Mesenchymal stem cell (in vitro differentiated cells and primary cell): ENCODE measurements around the gene OLR1. TPM values are rescaled to one million over a fixed set of nuclear protein-coding genes. Genes with fewer than 3 reads are reported as not detected.
"Not testable (repeated sequence)": the region's sequence is repeated elsewhere in the genome, so short reads cannot be mapped to it uniquely, and the experiment has no call there.

Experiments used
- DNase-seq: peaks from one replicate; pipeline ENCODE4 v3.0.0-alpha.2; 2013
- H2AFZ ChIP-seq: one replicate; pipeline ENCODE4 v1.6.1; 2013; ENCODE audit warnings: low read depth, mild to moderate bottlenecking, control low read depth, inconsistent platforms, low read length, moderate library complexity
- H2AK5ac ChIP-seq: 2 replicates; pipeline ENCODE4 v1.6.1; 2013; ENCODE audit warnings: low read length, moderate library complexity, mild to moderate bottlenecking, inconsistent platforms; ENCODE audit not compliant: severe bottlenecking
- H2BK120ac ChIP-seq: one replicate; pipeline ENCODE4 v1.6.1; 2013; ENCODE audit warnings: low read depth, mild to moderate bottlenecking, inconsistent platforms, low read length, moderate library complexity
- H2BK12ac ChIP-seq, 2 experiments: one replicate each; pipeline ENCODE4 v1.6.1; 2013; ENCODE audit warnings: inconsistent platforms in 2 of 2, low read length in 2 of 2, mild to moderate bottlenecking in 2 of 2, moderate library complexity in 2 of 2, control low read depth in 1 of 2
- H2BK15ac ChIP-seq: one replicate; pipeline ENCODE4 v1.6.1; 2013; ENCODE audit warnings: mild to moderate bottlenecking, low read depth, inconsistent platforms; ENCODE audit not compliant: poor library complexity, severe bottlenecking
- H2BK5ac ChIP-seq: 2 replicates; pipeline ENCODE4 v1.6.1; 2013; ENCODE audit warnings: low read depth, mild to moderate bottlenecking, low read length, control low read depth, inconsistent platforms; ENCODE audit not compliant: poor library complexity, severe bottlenecking
- H3K14ac ChIP-seq, 2 experiments: one replicate each; pipeline ENCODE4 v1.6.1; 2013; ENCODE audit warnings: inconsistent platforms in 2 of 2, low read length in 2 of 2, control low read depth in 1 of 2, mild to moderate bottlenecking in 1 of 2, moderate library complexity in 1 of 2
- H3K18ac ChIP-seq, 2 experiments: one replicate each; pipeline ENCODE4 v1.6.1; 2013; ENCODE audit warnings: inconsistent platforms in 2 of 2, low read length in 2 of 2, control low read depth in 1 of 2, low read depth in 1 of 2, mild to moderate bottlenecking in 1 of 2
- H3K23ac ChIP-seq, 2 experiments: one replicate each; pipeline ENCODE4 v1.6.1; 2013; ENCODE audit warnings: inconsistent platforms in 2 of 2, low read length in 2 of 2, mild to moderate bottlenecking in 2 of 2, moderate library complexity in 2 of 2, control low read depth in 1 of 2
- H3K27ac ChIP-seq: 2 replicates; pipeline ENCODE4 v1.5.1; 2013; ENCODE audit warnings: mild to moderate bottlenecking, moderate library complexity, low read length, control low read depth, inconsistent platforms; ENCODE audit not compliant: poor library complexity, severe bottlenecking
- H3K27me3 ChIP-seq, 2 experiments: 2 replicates each; pipeline versions ENCODE4 v1.6.1 to v1.7.0; 2013; ENCODE audit warnings: low read length in 2 of 2, mild to moderate bottlenecking in 2 of 2, moderate library complexity in 2 of 2, control low read depth in 1 of 2, inconsistent platforms in 1 of 2; ENCODE audit not compliant: control insufficient read depth in 1 of 2, insufficient read depth in 1 of 2
- H3K36me3 ChIP-seq, 2 experiments: 2 replicates each; pipeline versions ENCODE4 v1.6.1 to v1.7.0; 2013; ENCODE audit warnings: low read length in 2 of 2, control low read depth in 1 of 2, inconsistent platforms in 1 of 2, low read depth in 1 of 2, mild to moderate bottlenecking in 1 of 2; ENCODE audit not compliant: insufficient read depth in 2 of 2, control insufficient read depth in 1 of 2
- H3K4ac ChIP-seq, 2 experiments: one replicate each; pipeline ENCODE4 v1.6.1; 2013; ENCODE audit warnings: inconsistent platforms in 2 of 2, low read length in 2 of 2, mild to moderate bottlenecking in 2 of 2, moderate library complexity in 2 of 2, control low read depth in 1 of 2, low read depth in 1 of 2
- H3K4me1 ChIP-seq: 2 replicates; pipeline ENCODE4 v1.6.1; 2013; ENCODE audit warnings: low read depth, low read length, control low read depth; ENCODE audit not compliant: control insufficient read depth, insufficient read depth
- H3K4me2 ChIP-seq: 2 replicates; pipeline ENCODE4 v1.6.1; 2013; ENCODE audit warnings: low read length, mild to moderate bottlenecking, inconsistent platforms; ENCODE audit not compliant: poor library complexity, severe bottlenecking
- H3K4me3 ChIP-seq, 2 experiments: 2 replicates each; pipeline versions ENCODE4 v1.5.1 to v1.7.0; 2013; ENCODE audit warnings: low read length in 2 of 2, mild to moderate bottlenecking in 2 of 2, control low read depth in 1 of 2, low read depth in 1 of 2; ENCODE audit not compliant: insufficient read depth in 1 of 2
- H3K79me1 ChIP-seq: replicated peaks from 2 replicates; pipeline ENCODE4 v1.6.1; 2013; ENCODE audit warnings: mild to moderate bottlenecking, control low read depth, low read length, inconsistent platforms; ENCODE audit not compliant: poor library complexity, severe bottlenecking
- H3K9ac ChIP-seq: 2 replicates; pipeline ENCODE4 v1.7.0; 2013; ENCODE audit warnings: mild to moderate bottlenecking, low read length, moderate library complexity
- H3K9me3 ChIP-seq: 2 replicates; pipeline ENCODE4 v1.7.0; 2013; ENCODE audit warnings: mild to moderate bottlenecking, low read length; ENCODE audit not compliant: control insufficient read depth
- H4K8ac ChIP-seq: one replicate; pipeline ENCODE4 v1.6.1; 2013; ENCODE audit warnings: inconsistent platforms, mild to moderate bottlenecking, low read length, moderate library complexity
- H4K91ac ChIP-seq: one replicate; pipeline ENCODE4 v1.6.1; 2013; ENCODE audit warnings: mild to moderate bottlenecking, low read length, inconsistent platforms
- WGBS: methylation state at CpG from one replicate; pipeline ENCODE4 v1.1.7; 2013; ENCODE audit warnings: mixed read lengths; 5-methylcytosine and 5-hydroxymethylcytosine counted together
- polyA plus RNA-seq, 2 experiments: library from polyadenylated mRNA; stranded (reverse); fragments of 200-250 nt; gene quantifications; one replicate each; pipeline ENCODE4 v1.2.3, GENCODE V29; 2013

OLR1 gene
- polyA plus RNA-seq (2013, experiment 1 of 2) = 39.3 TPM
- 41.5 TPM for polyA plus RNA-seq (2013, experiment 2 of 2)

GRCh38 chr12:10171973-10172728, at the start of gene OLR1:
Gene OLR1, minus strand, starts transcription at chr12:10172132. Its CDS starts 55 bp downstream, at chr12:10172077.
- no peak within 1 kb of the TSS for H2AK5ac ChIP-seq
- no peak within 1 kb of the TSS for H3K4me3 ChIP-seq
- H3K27ac ChIP-seq = no peak within 1 kb of the TSS
- H3K9me3 ChIP-seq = no peaks in the 10 kb centered on the region
- no peak within 1 kb of the TSS for H3K9ac ChIP-seq
- H3K18ac ChIP-seq = no peak within 1 kb of the TSS
- H3K36me3 ChIP-seq = no peaks in the 10 kb centered on the region
- no peak within 1 kb of the TSS for H2BK5ac ChIP-seq
- H3K4me1 ChIP-seq = peaks cover 5% of the 10 kb centered on the region
- H3K23ac ChIP-seq = no peak within 1 kb of the TSS
- H2BK120ac ChIP-seq = no peak within 1 kb of the TSS
- no peak within 1 kb of the TSS for H4K8ac ChIP-seq
- 76% methylated on average over 6 of the region's 7 CpGs for WGBS
- no peaks in the 10 kb centered on the region for H3K27me3 ChIP-seq
- no peak within 1 kb of the TSS for H2AFZ ChIP-seq
- no peak within 1 kb of the TSS for H3K4me2 ChIP-seq
- no peaks in the 10 kb centered on the region for H3K79me1 ChIP-seq
- H2BK15ac ChIP-seq = no peak within 1 kb of the TSS
- H2BK12ac ChIP-seq = no peak within 1 kb of the TSS
- DNase-seq = peak; percentile 44
- H3K4ac ChIP-seq = no peak within 1 kb of the TSS
- H3K14ac ChIP-seq = no peak within 1 kb of the TSS
- H4K91ac ChIP-seq = no peak within 1 kb of the TSS

GRCh38 chr12:10220398-10221077, 48.6 kb upstream of the OLR1 start:
- no peak overlapping the region for H2BK120ac ChIP-seq
- H3K9ac ChIP-seq = peak overlapping the region; percentile 50
- H3K27me3 ChIP-seq = no peaks in the 10 kb centered on the region
- no peak overlapping the region for H3K14ac ChIP-seq
- H4K8ac ChIP-seq = no peak overlapping the region
- H2BK5ac ChIP-seq = no peak overlapping the region
- no peak overlapping the region for H4K91ac ChIP-seq
- no peak overlapping the region for H3K4ac ChIP-seq
- no peak overlapping the region for H3K18ac ChIP-seq
- H3K27ac ChIP-seq = no peak overlapping the region
- H3K4me2 ChIP-seq = no peak overlapping the region
- H2AFZ ChIP-seq = no peak overlapping the region
- peaks cover 37 to 64% of the 10 kb centered on the region in 2 experiments for H3K36me3 ChIP-seq
- H3K9me3 ChIP-seq = no peaks in the 10 kb centered on the region
- peaks cover 26% of the 10 kb centered on the region for H3K79me1 ChIP-seq
- no peak overlapping the region for H2BK15ac ChIP-seq
- H2BK12ac ChIP-seq = no peak overlapping the region
- peaks cover 3% of the 10 kb centered on the region for H3K4me1 ChIP-seq
- DNase-seq = no peak
- no peak overlapping the region for H2AK5ac ChIP-seq
- no peak overlapping the region for H3K4me3 ChIP-seq
- 89% methylated on average over 7 of the region's 8 CpGs for WGBS
- H3K23ac ChIP-seq = no peak overlapping the region

DNA sequence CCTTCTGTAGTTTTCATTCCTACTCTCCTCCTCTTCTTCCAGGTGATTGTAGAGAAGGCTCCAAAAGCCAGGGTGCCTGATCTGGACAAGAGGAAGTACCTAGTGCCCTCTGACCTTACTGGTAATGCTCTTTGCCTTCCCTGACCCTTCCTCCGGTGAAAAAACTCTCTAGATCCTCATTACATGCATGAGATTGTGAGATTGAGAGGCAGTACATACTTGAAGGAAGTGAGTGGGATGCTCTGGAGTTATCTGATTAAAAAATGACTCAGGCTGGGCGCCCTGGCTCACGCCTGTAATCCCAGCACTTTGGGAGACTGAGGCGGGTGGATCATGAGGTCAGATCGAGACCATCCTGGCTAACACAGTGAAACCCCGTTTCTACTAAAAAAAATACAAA, 46.1 kb upstream of the OLR1 start:
- Histone ChIP-seq H3K36me3 (peaks cover 25 to 50% of the 10 kb centered on the region in 2 experiments), H4K8ac (no peak overlapping the region), H3K9me3 (no peaks in the 10 kb centered on the region), H2BK120ac (no peak overlapping the region), H3K9ac (no peak overlapping the region), H3K4me3 (no peak overlapping the region), H3K27me3 (no peaks in the 10 kb centered on the region), H2BK15ac (no peak overlapping the region), H3K4me2 (no peak overlapping the region), H2BK5ac (no peak overlapping the region), H3K27ac (no peak overlapping the region), H3K18ac (no peak overlapping the region), H3K79me1 (peaks cover 22% of the 10 kb centered on the region), H2BK12ac (no peak overlapping the region), H2AK5ac (no peak overlapping the region), H3K14ac (no peak overlapping the region), H3K23ac (no peak overlapping the region), H4K91ac (no peak overlapping the region), H2AFZ (no peak overlapping the region), H3K4me1 (peaks cover 3% of the 10 kb centered on the region), H3K4ac (no peak overlapping the region)
- no peak for DNase-seq
- 100% methylated on average over 2 of the region's 6 CpGs for WGBS

DNA sequence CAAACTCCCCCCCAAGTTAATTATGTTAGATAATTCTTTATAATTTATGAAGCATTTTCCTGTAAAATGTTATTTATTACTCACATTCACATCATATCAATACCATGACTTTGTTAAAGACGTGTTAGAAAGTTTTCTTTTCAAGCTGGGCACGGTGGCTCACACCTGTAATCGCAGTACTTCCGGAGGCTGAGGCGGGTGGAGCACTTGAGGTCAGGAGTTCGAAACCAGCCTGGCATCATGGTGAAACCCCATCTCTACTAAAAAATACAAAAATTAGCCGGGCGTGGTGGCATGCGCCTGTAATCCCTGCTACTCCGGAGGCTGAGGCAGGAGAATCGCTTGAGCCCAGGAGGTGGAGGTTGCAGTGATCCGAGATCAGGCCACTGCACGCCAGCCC, 44.0 kb upstream of the OLR1 start:
- H4K91ac ChIP-seq, H3K23ac ChIP-seq, H3K4me1 ChIP-seq, H2BK12ac ChIP-seq, H3K14ac ChIP-seq, H3K27me3 ChIP-seq, H3K27ac ChIP-seq, H2AK5ac ChIP-seq, H3K18ac ChIP-seq, H3K4me3 ChIP-seq, H3K4ac ChIP-seq, H2AFZ ChIP-seq, H2BK15ac ChIP-seq, H3K9ac ChIP-seq, H3K9me3 ChIP-seq, H2BK120ac ChIP-seq, H3K4me2 ChIP-seq, DNase-seq, H2BK5ac ChIP-seq, H4K8ac ChIP-seq: not testable (repeated sequence)
- Histone ChIP-seq H3K36me3 (peaks cover 14 to 29% of the 10 kb centered on the region in 2 experiments), H3K79me1 (peaks cover 18% of the 10 kb centered on the region)
- WGBS = 95% methylated on average over 13 of the region's 13 CpGs
